Psoas muscle (tissue), 8 donors: ENCODE data around the gene ATG4A. TPM values are rescaled to one million over a fixed set of nuclear protein-coding genes. Genes with fewer than 3 reads are reported as not detected.

Experiments
- ATAC-seq, 4 donors: fragments of 200-7000 bp; cut with Tn5 transposase; one replicate each; pipeline ENCODE4 v1.9.1; 2020; ENCODE audit warnings: moderate library complexity in 3 of 4, mild to moderate bottlenecking in 2 of 4
- DNase-seq, 2 donors: peaks; one replicate each; pipeline ENCODE4 v3.0.0-alpha.2; 2020
- H3K27ac ChIP-seq: fragments of 200-600 bp; one replicate; pipeline ENCODE4 v1.8.0; 2022
- H3K27me3 ChIP-seq, 3 donors: fragments of 200-600 bp in 1 of 3; one replicate each; pipeline versions ENCODE4 v1.6.1 to v1.8.0; 2013 to 2022; ENCODE audit warnings: low read length in 2 of 3, mild to moderate bottlenecking in 2 of 3, moderate library complexity in 1 of 3; ENCODE audit not compliant: insufficient read depth in 3 of 3
- H3K36me3 ChIP-seq, 2 donors: fragments of 200-600 bp in 1 of 2; one replicate each; pipeline versions ENCODE4 v1.6.1 to v1.8.0; 2013 to 2022; ENCODE audit warnings: low read depth in 1 of 2, mild to moderate bottlenecking in 1 of 2, moderate library complexity in 1 of 2; ENCODE audit not compliant: insufficient read depth in 1 of 2
- H3K4me1 ChIP-seq: fragments of 200-600 bp; one replicate; pipeline ENCODE4 v1.8.0; 2022
- H3K4me3 ChIP-seq: fragments of 200-600 bp; one replicate; pipeline ENCODE4 v1.8.0; 2022; ENCODE audit warnings: mild to moderate bottlenecking
- H3K9me3 ChIP-seq: fragments of 200-600 bp; one replicate; pipeline ENCODE4 v1.8.0; 2022
- WGBS, 3 donors: extraction: QIAGEN DNeasy Blood & Tissue Kit; methylation state at CpG; one replicate each; pipeline versions ENCODE4 v1.1.6 to v1.1.7; 2013; 5-methylcytosine and 5-hydroxymethylcytosine counted together
- intact Hi-C, 2 donors: fragments of 100-400 bp; cut with DNase I; formaldehyde crosslinking; loops; one replicate each; pipeline versions ENCODE4 v1.11.0 to v1.14.2; 2022
- polyA plus RNA-seq, 3 donors: library from polyadenylated mRNA; stranded (reverse); fragments of 200-250 nt; gene quantifications; one replicate each; pipeline ENCODE4 v1.2.3, GENCODE V29; 2013
- total RNA-seq, 4 donors: library from RNA; stranded (reverse); fragmentation: NEBNext Ultra II Directional in 2 of 4; extraction: Animal tissue kit (Norgen Biotek cat#: 25700) in 2 of 4; gene quantifications; one replicate each; pipeline versions ENCODE4 v1.2.1 to v1.2.4, GENCODE V29; 2021 to 2023
- TF ChIP-seq, protein P1 (sequence below): fragments of 200-600 bp; IDR thresholded peaks from one replicate; pipeline ENCODE4 v1.8.0; 2022; ENCODE audit warnings: antibody characterized with exemption
- donor health status: healthy with polysubstance abuse.
- donor health status: DM: no; HTN: no; CAD: no; lungs with moderate emphysema.
- donor health status: Bipolar disorder and iron deficiency.
- donor health status: healthy.
- donor health status: DM: yes; HTN: yes; CAD: no.
- donor health status: DM: no; HTN: no; CAD: no.
- donor health status: DM: no; HTN: no; CAD: no.
- donor health status: DM: yes; HTN: yes; CAD: no.

The ATG4A gene
- total and polyA plus RNA-seq, 7 donors: 14.7 to 35.1 (median 22.3) TPM

DNA sequence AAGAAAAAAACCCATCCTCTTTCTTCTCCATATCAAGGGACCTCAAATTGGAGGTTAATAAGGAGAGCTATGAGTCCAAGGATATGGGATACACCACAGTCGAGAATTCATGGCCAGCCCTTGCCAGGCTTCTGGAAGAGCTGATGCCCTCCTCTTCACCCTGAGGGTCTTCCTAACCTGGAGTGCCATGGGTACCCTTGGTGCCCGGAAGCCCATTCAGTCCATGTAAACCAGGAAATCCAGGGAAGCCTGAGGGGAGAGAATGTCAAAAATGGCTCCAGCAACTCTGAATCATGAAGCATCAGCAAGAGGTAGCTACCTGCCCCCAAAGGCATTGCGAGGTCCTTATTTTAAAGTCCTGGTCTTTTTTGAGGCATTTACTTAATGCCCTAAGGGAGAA, 78.2 kb downstream of the ATG4A start:
- Histone ChIP-seq H3K4me1 (no peaks in the 10 kb centered on the region), H3K36me3 (no peaks in the 10 kb centered on the region), H3K9me3 (no peaks in the 10 kb centered on the region), H3K4me3 (no peak overlapping the region), H3K27me3 (peaks cover 0 to 12% (median 0%) of the 10 kb centered on the region in 3 donors), H3K27ac (no peak overlapping the region)
- intact Hi-C loops: no loop called here
- 92 to 100% (median 98%) methylated on average over 3 of the region's 3 CpGs for WGBS, 3 donors
- TF ChIP-seq, protein P1, sequence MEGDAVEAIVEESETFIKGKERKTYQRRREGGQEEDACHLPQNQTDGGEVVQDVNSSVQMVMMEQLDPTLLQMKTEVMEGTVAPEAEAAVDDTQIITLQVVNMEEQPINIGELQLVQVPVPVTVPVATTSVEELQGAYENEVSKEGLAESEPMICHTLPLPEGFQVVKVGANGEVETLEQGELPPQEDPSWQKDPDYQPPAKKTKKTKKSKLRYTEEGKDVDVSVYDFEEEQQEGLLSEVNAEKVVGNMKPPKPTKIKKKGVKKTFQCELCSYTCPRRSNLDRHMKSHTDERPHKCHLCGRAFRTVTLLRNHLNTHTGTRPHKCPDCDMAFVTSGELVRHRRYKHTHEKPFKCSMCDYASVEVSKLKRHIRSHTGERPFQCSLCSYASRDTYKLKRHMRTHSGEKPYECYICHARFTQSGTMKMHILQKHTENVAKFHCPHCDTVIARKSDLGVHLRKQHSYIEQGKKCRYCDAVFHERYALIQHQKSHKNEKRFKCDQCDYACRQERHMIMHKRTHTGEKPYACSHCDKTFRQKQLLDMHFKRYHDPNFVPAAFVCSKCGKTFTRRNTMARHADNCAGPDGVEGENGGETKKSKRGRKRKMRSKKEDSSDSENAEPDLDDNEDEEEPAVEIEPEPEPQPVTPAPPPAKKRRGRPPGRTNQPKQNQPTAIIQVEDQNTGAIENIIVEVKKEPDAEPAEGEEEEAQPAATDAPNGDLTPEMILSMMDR: no peak
- ATAC-seq (no peak), DNase-seq (no peak)

DNA sequence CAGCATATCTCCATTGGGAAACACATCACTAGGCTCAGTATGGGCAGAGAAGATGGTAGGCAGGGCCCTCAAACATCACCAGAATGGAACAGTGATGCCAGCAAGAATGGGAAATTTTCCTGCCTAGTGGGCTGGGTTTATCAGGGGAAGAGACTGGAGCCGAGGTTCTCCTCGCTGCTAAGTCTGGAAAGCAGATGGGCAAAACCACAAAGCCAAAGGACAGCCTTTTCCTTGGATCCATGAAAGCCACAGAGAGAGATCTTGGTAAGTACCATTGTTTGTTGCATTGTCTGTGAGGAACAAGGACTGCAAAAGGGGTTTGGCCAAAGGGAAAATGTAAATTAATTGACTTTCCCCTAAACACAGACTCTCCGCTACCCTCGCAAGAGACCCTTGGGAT, 80.1 kb downstream of the ATG4A start:
- ATAC-seq: no peak
- 94 to 97% (median 96%) methylated on average over 4 of the region's 4 CpGs for WGBS, 3 donors
- TF ChIP-seq, protein P1: no peak
- Histone ChIP-seq H3K4me3 (no peak overlapping the region), H3K27me3 (peaks cover 0 to 11% (median 0%) of the 10 kb centered on the region in 3 donors), H3K9me3 (no peaks in the 10 kb centered on the region), H3K27ac (no peak overlapping the region), H3K4me1 (no peaks in the 10 kb centered on the region), H3K36me3 (no peaks in the 10 kb centered on the region)
- intact Hi-C loops: no loop called here
- DNase-seq: no peak

DNA sequence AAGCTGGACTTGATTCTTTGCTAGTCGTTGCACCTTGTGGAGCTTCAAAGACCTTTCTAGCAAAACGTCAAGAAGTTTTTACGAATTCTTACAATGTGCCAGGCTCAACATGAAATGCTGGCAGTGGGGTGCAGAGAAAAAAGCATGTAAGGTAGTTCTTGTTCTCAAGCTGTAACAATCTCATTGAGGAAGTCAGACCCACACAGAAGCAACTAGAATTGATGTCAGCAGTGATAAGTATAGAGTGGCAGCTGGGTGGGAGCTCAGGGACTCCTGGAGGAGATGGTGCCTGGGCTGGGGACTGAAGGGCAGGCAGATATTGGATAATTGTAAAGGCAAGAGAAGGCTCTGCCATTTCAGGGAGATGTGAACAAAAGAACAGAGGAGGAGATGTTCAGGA, 82.3 kb downstream of the ATG4A start:
- Histone ChIP-seq H3K4me3 (no peak overlapping the region), H3K9me3 (no peaks in the 10 kb centered on the region), H3K27me3 (peaks cover 0 to 13% (median 0%) of the 10 kb centered on the region in 3 donors), H3K27ac (no peak overlapping the region), H3K36me3 (no peaks in the 10 kb centered on the region), H3K4me1 (no peaks in the 10 kb centered on the region)
- ATAC-seq: no peak
- DNase-seq: no peak
- WGBS, 3 donors: 35 to 53% (median 51%) methylated on average over 3 of the region's 3 CpGs
- TF ChIP-seq, protein P1: no peak
- intact Hi-C loops: no loop called here

DNA sequence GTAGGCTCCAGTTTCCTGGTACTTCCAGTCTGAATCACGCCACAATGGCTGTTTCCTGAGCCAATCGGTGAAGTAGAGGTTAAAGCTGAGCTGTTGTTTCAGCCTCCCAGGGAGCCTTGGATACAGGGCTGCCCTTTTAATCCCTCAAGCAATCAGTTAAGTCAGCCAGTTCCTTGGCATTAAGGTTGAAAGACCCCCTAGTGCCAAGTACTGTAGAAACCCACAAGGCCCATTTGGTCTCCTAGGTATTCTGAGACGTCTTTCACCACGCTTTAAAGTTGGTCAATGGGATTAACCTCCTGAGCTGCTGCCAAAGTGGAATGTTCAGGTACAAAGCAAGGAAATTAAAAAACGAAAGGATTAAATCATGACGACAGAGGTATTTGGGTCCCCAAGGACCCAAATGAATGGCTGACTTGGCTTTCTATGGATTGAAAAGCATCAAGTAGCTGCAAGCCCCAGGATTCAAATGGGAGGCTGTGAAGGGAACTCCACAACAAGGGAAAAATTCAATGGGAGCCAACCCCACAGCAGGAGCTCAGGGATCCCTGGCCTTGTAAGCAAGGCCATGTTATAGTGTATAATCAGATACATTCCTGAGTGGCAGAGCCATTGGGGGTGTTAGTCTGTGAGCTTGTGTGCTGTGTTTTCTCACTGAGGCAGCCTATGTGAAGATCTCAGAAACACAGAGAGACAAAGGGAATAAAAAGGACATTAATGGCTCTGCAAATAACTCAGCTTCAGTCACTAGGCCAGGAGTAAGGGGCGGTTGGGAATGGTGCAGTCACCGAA, 86.0 kb downstream of the ATG4A start:
- DNase-seq (no peak), ATAC-seq (no peak)
- H3K36me3 ChIP-seq: no peaks in the 10 kb centered on the region
- no peaks in the 10 kb centered on the region for H3K9me3 ChIP-seq
- H3K4me3 ChIP-seq: no peak overlapping the region
- peaks cover 0 to 13% (median 0%) of the 10 kb centered on the region in 3 donors for H3K27me3 ChIP-seq
- intact Hi-C loops: no loop called here
- TF ChIP-seq, protein P1: no peak
- H3K4me1 ChIP-seq: no peaks in the 10 kb centered on the region
- H3K27ac ChIP-seq: no peak overlapping the region
- WGBS, 3 donors: 68 to 86% (median 80%) methylated on average over 8 of the region's 8 CpGs

DNA sequence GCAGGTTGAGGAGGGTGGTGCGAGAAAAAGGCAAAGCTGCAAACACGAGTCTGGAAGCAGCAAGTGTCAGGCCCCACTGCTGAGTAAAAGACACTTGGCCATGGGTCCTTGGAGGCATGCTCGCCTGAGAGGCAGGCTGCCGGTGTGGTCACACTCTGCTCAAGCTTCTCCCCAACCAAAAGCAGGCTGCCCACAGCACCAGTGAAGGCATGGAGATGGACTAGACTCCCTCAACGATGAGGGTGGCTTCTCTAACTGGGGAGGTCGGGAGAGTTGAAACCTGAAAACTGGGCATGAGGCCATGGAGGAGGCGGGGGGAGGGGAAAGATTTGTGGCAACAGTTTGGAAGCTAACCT, 86.5 kb downstream of the ATG4A start:
- H3K9me3 ChIP-seq: no peaks in the 10 kb centered on the region
- H3K4me1 ChIP-seq: no peaks in the 10 kb centered on the region
- H3K36me3 ChIP-seq: no peaks in the 10 kb centered on the region
- TF ChIP-seq, protein P1: no peak
- ATAC-seq (no peak), DNase-seq (no peak)
- H3K27ac ChIP-seq: no peak overlapping the region
- H3K27me3 ChIP-seq: peaks cover 0 to 13% (median 0%) of the 10 kb centered on the region in 3 donors
- WGBS, 3 donors: 67 to 88% (median 75%) methylated on average over 7 of the region's 7 CpGs
- no peak overlapping the region for H3K4me3 ChIP-seq
- intact Hi-C loops: no loop called here
